Central memory CD8-positive, alpha-beta T cell (primary cell): ENCODE results near the gene TARBP1.
A peak's percentile ranks its signal among the peaks of the same experiment; 100 is the strongest.

Experiments used
- ATAC-seq: fragments of 150-1000 bp; cut with Tn5 transposase; replicated peaks from 2 replicates; pipeline ENCODE4 v1.10.0; 2022; ENCODE audit warnings: mild to moderate bottlenecking, moderate FRiP score, moderate number of reproducible peaks; ENCODE audit not compliant: poor library complexity, severe bottlenecking; ENCODE audit errors: extremely low read depth
- DNase-seq, 2 donors: peaks; one replicate each; pipeline ENCODE4 v3.0.0; 2021; ENCODE audit warnings: low spot score in 2 of 2
- H3K27ac Mint-ChIP-seq: one replicate; pipeline ENCODE4 v1.8.0; 2022; ENCODE audit warnings: low read depth, mild to moderate bottlenecking, moderate library complexity, mixed read lengths
- H3K27me3 Mint-ChIP-seq: one replicate; pipeline ENCODE4 v1.8.0; 2022; ENCODE audit warnings: mixed read lengths
- H3K36me3 Mint-ChIP-seq: one replicate; pipeline ENCODE4 v1.8.0; 2022; ENCODE audit warnings: mild to moderate bottlenecking, moderate library complexity, mixed read lengths; ENCODE audit not compliant: insufficient read depth
- H3K4me1 Mint-ChIP-seq: one replicate; pipeline ENCODE4 v1.8.0; 2022; ENCODE audit warnings: mixed read lengths
- H3K4me3 Mint-ChIP-seq: one replicate; pipeline ENCODE4 v1.8.0; 2022; ENCODE audit warnings: mild to moderate bottlenecking, moderate library complexity, mixed read lengths
- H3K9me3 Mint-ChIP-seq: one replicate; pipeline ENCODE4 v1.8.0; 2022; ENCODE audit warnings: mixed read lengths

TARBP1 gene

DNA sequence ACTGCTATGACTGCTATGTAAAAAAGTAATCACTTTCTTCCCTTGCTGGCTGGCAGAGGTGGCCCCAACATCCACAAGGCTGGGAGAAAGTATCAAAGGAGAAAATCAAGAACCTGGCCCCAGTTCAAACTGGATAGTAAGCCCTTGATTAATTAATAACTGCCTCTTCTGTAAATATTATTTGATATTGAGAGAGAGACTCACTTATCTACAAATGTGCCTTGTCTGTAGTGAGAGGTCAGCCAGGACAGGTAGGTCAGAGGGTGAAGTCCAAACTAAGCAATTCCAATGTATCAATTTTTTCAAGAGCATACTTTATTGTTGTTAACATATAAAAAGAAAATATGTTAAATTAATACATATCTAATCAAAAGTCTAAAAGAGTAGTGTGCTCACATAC, 23.8 kb upstream of the TARBP1 start:
- Mint-ChIP-seq H3K27me3 (no peaks in the 10 kb centered on the region), H3K4me3 (no peak overlapping the region), H3K9me3 (no peaks in the 10 kb centered on the region), H3K36me3 (no peaks in the 10 kb centered on the region), H3K4me1 (peaks cover 10% of the 10 kb centered on the region), H3K27ac (no peak overlapping the region)
- no peak for ATAC-seq
- DNase-seq, result no peak

DNA sequence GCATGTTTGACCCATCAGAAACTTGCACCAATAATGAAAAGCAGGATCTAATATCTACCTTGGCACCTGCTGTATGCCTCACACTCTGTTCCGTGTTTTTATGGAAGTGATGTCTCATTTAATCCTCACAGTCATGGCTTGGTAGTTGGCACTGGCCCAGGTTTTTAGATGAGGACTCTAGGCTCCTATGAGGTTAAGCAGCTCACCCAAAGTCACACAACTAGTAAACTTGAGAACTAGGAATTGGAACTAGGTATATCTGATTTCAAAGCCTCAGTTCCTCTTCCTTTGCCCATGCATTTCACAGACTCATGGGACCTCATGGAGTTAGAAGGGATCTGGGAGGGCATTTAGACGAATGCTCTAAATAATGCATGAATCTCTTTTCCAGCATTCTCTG, 21.3 kb upstream of the TARBP1 start:
- no peaks in the 10 kb centered on the region for H3K36me3 Mint-ChIP-seq
- no peaks in the 10 kb centered on the region for H3K9me3 Mint-ChIP-seq
- no peak overlapping the region for H3K4me3 Mint-ChIP-seq
- no peak overlapping the region for H3K27ac Mint-ChIP-seq
- no peak for DNase-seq
- H3K27me3 Mint-ChIP-seq, result no peaks in the 10 kb centered on the region
- peak; percentile 7 for ATAC-seq
- H3K4me1 Mint-ChIP-seq, result peaks cover 10% of the 10 kb centered on the region

DNA sequence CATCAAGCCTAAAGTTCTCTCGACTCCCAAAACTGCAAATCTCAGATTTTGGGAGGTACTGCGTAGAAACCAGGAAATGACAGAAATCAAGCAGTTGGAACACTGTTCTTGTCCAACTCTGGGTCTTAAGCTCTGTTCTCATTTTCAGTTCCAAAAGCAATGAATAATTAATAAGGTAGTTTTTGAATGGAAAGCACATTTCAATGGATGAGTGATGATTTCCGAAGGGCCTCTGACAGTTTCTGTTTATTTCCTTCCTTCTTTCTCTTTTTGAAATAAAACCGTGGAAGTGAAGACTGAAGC, 20.9 kb upstream of the TARBP1 start:
- Mint-ChIP-seq H3K27me3 (no peaks in the 10 kb centered on the region), H3K4me3 (no peak overlapping the region), H3K27ac (no peak overlapping the region), H3K9me3 (no peaks in the 10 kb centered on the region), H3K4me1 (peaks cover 10% of the 10 kb centered on the region), H3K36me3 (no peaks in the 10 kb centered on the region)
- no peak for ATAC-seq
- no peak for DNase-seq

DNA sequence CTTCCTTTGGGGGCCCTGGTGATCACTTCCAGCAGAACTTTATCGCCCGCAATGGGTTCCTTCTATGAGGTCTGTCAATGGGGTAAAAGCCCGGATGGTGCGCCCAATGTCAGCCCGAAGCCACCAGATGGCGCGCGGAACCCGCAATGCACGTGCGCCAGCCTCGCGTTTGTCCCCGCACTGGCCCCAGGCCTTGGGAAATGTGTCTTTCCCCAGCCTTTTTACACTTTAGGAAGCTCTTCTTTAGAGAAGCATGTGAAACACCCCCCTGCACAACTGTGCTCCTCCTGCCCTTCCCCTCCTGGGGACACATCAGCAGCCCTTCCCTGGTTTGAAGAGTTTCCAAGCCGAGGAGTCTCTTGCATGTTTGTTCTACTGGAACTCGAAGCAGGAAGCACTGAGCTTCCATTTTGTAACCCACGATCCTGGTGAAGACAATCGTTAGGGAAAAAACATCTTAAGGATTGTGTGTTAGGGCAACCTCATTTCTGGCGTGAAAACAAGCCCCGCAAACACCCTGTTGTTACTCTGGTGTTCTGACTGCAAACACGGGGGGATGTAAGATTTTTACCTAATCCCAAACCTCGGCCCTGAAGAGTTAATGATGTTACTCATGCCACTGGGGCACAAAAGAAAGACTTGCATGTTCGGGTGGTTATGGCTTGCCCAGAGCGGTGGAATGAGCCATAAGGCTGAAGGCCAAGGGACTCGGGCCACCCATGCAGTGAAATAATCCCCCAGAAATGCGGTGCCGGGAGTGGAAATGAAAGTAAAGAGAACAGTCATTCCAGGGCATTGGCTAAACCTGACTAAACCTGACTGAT, 20.4 kb upstream of the TARBP1 start:
- H3K27me3 Mint-ChIP-seq, result no peaks in the 10 kb centered on the region
- H3K27ac Mint-ChIP-seq, result no peak overlapping the region
- no peaks in the 10 kb centered on the region for H3K9me3 Mint-ChIP-seq
- peak; percentile 67 to 74 for DNase-seq
- peaks cover under 1% of the 10 kb centered on the region for H3K36me3 Mint-ChIP-seq
- no peak overlapping the region for H3K4me3 Mint-ChIP-seq
- H3K4me1 Mint-ChIP-seq, result peaks cover 10% of the 10 kb centered on the region
- ATAC-seq, result peak; percentile 81

DNA sequence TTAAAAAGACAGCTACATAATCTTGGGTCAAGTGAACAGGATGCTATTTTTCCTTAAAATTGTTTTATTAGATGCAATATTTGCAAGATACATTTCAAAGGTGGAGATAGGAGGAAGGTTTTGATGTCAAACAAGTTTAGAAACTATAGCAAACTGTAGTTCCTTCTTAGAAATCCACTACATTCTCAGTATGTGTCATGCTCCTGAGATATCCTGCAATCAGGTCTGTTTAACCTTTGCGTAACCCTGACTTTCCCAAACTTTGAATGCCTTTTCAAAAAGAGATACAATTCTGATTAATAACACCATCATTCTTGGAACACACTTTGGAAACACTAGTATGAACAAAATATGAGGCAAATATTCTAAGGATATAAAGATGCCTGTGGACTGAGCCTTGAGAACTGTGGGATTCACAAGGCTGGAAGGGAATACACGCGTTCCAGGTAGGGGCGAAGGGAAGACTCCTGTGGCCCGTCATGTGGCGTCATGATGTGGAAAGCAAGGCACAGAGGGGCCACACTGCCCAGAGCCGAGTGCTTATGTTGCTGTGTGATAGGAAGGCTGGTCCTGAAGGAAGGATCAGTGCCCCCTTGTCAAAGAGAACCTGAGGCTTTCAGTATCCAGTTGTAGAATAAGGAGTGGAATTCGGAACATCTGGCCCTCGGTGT, 19.6 kb upstream of the TARBP1 start:
- H3K9me3 Mint-ChIP-seq, result no peaks in the 10 kb centered on the region
- H3K4me3 Mint-ChIP-seq, result no peak overlapping the region
- H3K4me1 Mint-ChIP-seq, result peaks cover 10% of the 10 kb centered on the region
- H3K27ac Mint-ChIP-seq, result no peak overlapping the region
- H3K27me3 Mint-ChIP-seq, result peaks cover 5% of the 10 kb centered on the region
- DNase-seq (no peak), ATAC-seq (no peak)
- H3K36me3 Mint-ChIP-seq, result peaks cover 1% of the 10 kb centered on the region

DNA sequence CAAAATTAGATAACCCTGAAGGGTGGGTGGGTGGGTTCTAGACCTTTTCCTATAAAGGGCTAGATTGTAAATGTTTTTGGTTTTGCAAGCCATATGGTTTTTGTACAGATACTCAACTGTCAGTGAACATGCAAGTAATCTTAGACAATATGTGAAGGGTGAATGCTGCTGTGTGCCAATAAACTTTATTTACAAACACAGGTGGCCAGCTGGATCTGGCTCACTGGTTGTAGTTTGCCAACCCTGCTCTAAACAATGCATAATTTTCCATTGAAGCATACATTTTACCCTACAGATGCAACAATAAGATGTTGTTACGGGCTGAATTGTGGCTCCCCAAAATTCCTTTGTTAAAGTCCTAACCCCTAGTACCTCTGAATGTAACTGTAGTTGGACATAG, 18.6 kb upstream of the TARBP1 start:
- H3K9me3 Mint-ChIP-seq, result no peaks in the 10 kb centered on the region
- peaks cover 10% of the 10 kb centered on the region for H3K4me1 Mint-ChIP-seq
- DNase-seq, result no peak
- peaks cover 12% of the 10 kb centered on the region for H3K27me3 Mint-ChIP-seq
- ATAC-seq, result no peak
- H3K36me3 Mint-ChIP-seq, result peaks cover 4% of the 10 kb centered on the region
- H3K27ac Mint-ChIP-seq, result no peak overlapping the region
- no peak overlapping the region for H3K4me3 Mint-ChIP-seq

DNA sequence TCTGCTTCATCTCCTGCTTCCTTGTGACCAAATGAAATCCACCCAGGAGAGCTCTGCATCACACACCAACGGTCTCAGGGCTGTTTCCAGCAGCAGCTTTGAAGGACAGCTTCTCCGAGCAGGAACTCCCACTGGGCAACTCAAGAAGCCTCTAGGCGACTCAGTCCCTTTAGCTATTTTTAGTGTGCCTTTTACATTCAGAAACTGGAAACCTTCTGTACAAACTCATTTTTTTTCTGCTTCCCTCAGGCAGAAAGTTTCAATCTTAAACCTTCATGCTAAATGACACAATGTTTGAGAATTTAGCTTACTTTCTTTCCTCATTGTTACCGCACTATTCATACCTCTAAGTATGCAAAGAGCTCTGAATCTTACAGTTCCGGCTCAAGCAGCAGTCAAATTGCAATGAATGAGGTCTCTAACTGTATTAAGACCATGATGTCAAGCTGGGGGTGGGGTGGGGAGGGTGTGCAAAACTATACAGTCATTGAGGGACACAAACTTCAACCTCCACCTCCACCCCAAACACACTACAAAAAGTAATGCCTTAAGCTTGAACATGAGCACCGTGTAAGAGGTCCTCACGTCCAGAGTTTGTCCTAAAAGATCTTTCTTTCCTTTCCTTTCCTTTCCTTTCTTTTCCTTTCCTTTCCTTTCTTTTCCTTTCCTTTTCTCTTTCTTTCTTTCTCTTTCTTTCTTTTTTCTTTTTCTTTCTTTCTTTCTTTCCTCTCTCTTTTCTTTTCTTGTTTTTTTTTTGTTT, 16.4 kb upstream of the TARBP1 start:
- Mint-ChIP-seq H3K4me1 (peaks cover 10% of the 10 kb centered on the region), H3K4me3 (no peak overlapping the region)
- ATAC-seq, result no peak

DNA sequence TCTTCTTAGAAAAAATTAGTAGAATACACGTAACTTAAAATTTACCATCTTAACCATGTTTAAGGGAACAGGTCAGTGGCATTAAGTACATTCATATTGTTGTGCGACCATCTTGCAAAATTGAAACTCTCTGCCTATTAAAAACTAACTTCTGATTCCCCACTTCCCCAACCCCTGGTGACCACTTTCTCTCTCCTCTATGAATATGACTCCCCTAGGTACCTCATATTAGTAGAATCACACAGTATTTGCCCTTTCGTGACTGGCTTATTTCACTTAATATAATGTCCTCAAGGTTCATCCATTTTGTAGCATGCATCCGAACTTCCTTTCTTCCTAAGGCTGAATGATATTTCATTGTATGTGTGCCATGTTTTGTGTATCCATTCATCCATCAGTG, 15.1 kb upstream of the TARBP1 start:
- Mint-ChIP-seq H3K9me3 (no peaks in the 10 kb centered on the region), H3K36me3 (peaks cover 4% of the 10 kb centered on the region), H3K4me3 (no peak overlapping the region), H3K27me3 (peaks cover 12% of the 10 kb centered on the region), H3K27ac (no peak overlapping the region), H3K4me1 (peaks cover 6% of the 10 kb centered on the region)
- ATAC-seq (no peak), DNase-seq (no peak)

More for the DNA sequence above, 16.4 kb upstream of the TARBP1 start:
- Mint-ChIP-seq H3K36me3 (peaks cover 4% of the 10 kb centered on the region), H3K27ac (no peak overlapping the region), H3K9me3 (no peaks in the 10 kb centered on the region), H3K27me3 (peaks cover 12% of the 10 kb centered on the region)
- no peak for DNase-seq

DNA sequence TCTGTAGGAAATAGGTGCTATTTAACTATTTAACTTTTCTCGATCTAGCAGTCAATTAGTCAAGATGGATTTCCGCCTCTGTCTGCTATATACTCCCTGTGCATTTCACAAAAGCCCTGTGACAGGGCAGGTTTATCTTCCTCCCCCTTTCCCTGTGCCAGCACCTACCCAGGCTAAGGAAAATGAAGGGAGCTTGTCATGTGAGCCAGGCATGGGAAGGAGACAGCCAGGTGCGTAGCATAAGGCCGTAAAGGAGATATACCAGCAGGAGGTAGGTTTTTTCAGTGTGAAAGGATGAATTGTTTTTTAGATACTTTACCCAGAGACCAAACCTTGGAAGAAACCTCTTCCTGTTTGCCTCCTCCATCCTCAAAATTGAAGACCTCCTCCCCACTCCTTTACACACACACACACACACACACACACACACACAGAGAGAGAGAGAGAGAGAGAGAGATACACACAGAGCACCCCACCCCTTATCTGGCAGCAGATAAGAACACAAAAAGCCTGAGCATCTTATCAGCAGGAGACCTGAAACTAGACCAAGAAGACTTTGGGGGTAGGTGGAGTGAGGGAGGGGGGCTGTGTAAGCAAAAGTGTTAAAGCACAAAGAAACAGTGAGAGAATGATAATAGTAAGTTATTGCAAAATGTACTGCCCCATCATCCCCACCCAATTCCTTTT, 12.0 kb upstream of the TARBP1 start:
- ATAC-seq, result no peak
- Mint-ChIP-seq H3K27ac (no peak overlapping the region), H3K36me3 (peaks cover 4% of the 10 kb centered on the region), H3K4me1 (no peaks in the 10 kb centered on the region), H3K4me3 (no peak overlapping the region), H3K9me3 (no peaks in the 10 kb centered on the region), H3K27me3 (peaks cover 12% of the 10 kb centered on the region)
- DNase-seq, result no peak

DNA sequence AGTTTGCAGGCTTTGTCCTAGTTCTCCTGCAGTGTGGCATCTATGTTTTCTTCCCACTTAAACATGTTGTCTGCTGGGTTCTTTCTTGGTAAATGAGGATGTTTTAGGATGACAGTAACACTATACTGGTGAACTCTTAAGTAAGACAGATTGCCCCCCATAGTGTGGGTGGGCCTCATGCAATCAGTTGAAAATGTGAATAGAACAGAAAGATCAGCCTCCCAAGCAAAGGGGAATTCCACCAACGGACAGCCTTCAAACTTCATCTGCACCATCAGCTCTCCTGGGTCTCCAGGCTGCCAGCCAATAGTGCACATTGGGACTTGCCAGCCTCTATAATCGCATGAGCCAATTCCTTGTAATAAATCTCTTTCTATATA, 10.7 kb upstream of the TARBP1 start:
- peaks cover 12% of the 10 kb centered on the region for H3K27me3 Mint-ChIP-seq
- ATAC-seq (no peak), DNase-seq (no peak)
- no peak overlapping the region for H3K4me3 Mint-ChIP-seq
- no peak overlapping the region for H3K27ac Mint-ChIP-seq
- H3K9me3 Mint-ChIP-seq, result no peaks in the 10 kb centered on the region
- H3K4me1 Mint-ChIP-seq, result no peaks in the 10 kb centered on the region
- H3K36me3 Mint-ChIP-seq, result peaks cover 4% of the 10 kb centered on the region

DNA sequence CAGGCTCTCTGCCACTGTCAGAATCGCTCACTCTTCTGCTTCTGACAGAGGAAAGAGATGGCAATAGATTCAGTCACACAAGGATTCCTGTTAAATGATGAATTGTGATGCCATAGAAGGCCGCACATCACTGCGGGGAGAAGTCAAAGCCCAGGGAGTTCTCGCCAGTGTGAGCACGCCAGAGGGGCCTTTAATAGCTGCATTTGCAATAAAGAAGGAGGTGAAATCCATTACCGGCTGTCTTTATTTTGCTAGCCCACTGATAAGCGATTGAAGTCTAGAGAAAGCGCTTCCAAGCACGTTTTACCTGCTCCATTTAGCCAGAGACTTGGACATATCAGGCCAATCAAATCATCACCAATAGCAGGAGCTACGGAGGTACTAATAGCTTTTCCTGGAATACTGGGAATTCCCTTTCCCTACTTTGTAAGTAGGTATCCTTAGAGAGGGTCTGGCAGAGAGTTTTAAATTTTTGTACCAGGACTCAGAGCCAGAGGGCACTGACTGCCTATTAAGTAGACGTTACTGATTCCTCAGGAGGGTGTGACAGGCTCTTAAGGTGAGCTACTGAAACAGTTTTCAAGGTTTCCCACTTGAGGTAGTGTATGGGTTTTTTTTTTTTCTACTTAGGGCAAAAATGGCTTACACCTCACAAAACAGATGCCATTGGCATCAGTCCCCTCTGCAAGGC, 10.2 kb upstream of the TARBP1 start:
- H3K4me3 Mint-ChIP-seq, result no peak overlapping the region
- no peaks in the 10 kb centered on the region for H3K9me3 Mint-ChIP-seq
- H3K4me1 Mint-ChIP-seq, result no peaks in the 10 kb centered on the region
- DNase-seq, result no peak
- no peak overlapping the region for H3K27ac Mint-ChIP-seq
- peaks cover 2% of the 10 kb centered on the region for H3K36me3 Mint-ChIP-seq
- ATAC-seq, result no peak
- peaks cover 12% of the 10 kb centered on the region for H3K27me3 Mint-ChIP-seq
